Fibroblast of lung (primary cell): ENCODE results near the gene TTC33.

ENCODE experiments used
- EZH2 ChIP-seq: IDR thresholded peaks from 2 replicates; pipeline ENCODE4 v1.5.1; 2012; ENCODE audit warnings: low read length, control low read depth, mild to moderate bottlenecking; ENCODE audit errors: missing control alignments
- TF ChIP-seq, protein P1 (sequence below), 2 donors: IDR thresholded peaks in 1 of 2; conservative IDR thresholded peaks in 1 of 2; 1 replicate in 1 of 2; 2 replicates in 1 of 2; pipeline ENCODE4 v1.5.1; 2011 to 2012; ENCODE audit warnings: low read length in 2 of 2, control low read depth in 1 of 2, inconsistent platforms in 1 of 2, low read depth in 1 of 2, mild to moderate bottlenecking in 1 of 2

DNA sequence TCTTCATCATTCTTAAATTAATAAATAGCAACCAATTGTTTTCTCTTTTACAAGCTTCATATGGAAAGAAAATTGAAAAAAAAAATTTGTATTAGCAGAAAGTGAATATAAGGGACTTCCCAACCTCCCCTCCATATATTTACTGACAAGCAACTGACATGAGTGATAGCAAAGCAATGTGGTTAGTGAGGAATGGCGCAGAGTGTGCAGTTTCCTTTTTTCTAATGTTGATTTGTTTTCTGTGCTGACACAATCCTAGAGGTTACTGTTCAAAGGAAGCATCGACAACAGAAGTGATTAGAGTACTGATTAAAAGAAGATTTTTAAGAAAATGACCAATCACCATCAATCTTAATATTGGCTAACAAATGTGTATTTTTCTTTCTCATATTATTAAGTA lies 77.7 kb downstream of the TTC33 start:
- TF ChIP-seq, protein P1, sequence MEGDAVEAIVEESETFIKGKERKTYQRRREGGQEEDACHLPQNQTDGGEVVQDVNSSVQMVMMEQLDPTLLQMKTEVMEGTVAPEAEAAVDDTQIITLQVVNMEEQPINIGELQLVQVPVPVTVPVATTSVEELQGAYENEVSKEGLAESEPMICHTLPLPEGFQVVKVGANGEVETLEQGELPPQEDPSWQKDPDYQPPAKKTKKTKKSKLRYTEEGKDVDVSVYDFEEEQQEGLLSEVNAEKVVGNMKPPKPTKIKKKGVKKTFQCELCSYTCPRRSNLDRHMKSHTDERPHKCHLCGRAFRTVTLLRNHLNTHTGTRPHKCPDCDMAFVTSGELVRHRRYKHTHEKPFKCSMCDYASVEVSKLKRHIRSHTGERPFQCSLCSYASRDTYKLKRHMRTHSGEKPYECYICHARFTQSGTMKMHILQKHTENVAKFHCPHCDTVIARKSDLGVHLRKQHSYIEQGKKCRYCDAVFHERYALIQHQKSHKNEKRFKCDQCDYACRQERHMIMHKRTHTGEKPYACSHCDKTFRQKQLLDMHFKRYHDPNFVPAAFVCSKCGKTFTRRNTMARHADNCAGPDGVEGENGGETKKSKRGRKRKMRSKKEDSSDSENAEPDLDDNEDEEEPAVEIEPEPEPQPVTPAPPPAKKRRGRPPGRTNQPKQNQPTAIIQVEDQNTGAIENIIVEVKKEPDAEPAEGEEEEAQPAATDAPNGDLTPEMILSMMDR (conservative IDR thresholded peaks at IDR 0.05 in 1 of 2, IDR thresholded peaks at IDR 0.05 in 1 of 2; ENCODE audit: low read depth in 1 of 2, low read length in 2 of 2) = no peak
- TF ChIP-seq EZH2 = no peak
